ENCODE measurements around the gene EYS. TPM values are rescaled to one million over a fixed set of nuclear protein-coding genes. Genes with fewer than 3 reads are reported as not detected.
"Not testable (repeated sequence)": the region's sequence is repeated elsewhere in the genome, so short reads cannot be mapped to it uniquely, and the experiment has no call there.

The EYS gene
- total RNA-seq, 6 experiments from 2014 or later: 0.18 TPM; not detected in 5

GRCh38 chr6:64479134-64479533 lies 1227.9 kb downstream of the EYS start:
- H3K4me1 Mint-ChIP-seq (ENCODE audit: low read depth): no peaks in the 10 kb centered on the region
- peaks cover 23% of the 10 kb centered on the region for H3K9me3 Mint-ChIP-seq
- no peak overlapping the region for H3K4me3 Mint-ChIP-seq
- H3K27ac Mint-ChIP-seq: no peak overlapping the region
- no peak for TF ChIP-seq CTCF (IDR thresholded peaks at IDR 0.05)
- no peak for DNase-seq
- no peaks in the 10 kb centered on the region for H3K27me3 Mint-ChIP-seq (ENCODE audit: insufficient read depth)
- H3K36me3 Mint-ChIP-seq (ENCODE audit: low read depth): no peaks in the 10 kb centered on the region

- no peaks in the 10 kb centered on the region for H3K4me1 Mint-ChIP-seq (ENCODE audit: low read depth)
- H3K27me3 Mint-ChIP-seq (ENCODE audit: insufficient read depth): no peaks in the 10 kb centered on the region
- peaks cover 10% of the 10 kb centered on the region for H3K9me3 Mint-ChIP-seq
- H3K36me3 Mint-ChIP-seq (ENCODE audit: low read depth): no peaks in the 10 kb centered on the region
- no peak overlapping the region for H3K4me3 Mint-ChIP-seq
- no peak for TF ChIP-seq CTCF (IDR thresholded peaks at IDR 0.05)
- no peak overlapping the region for H3K27ac Mint-ChIP-seq
- no peak for DNase-seq
Measured at GRCh38 chr6:64477391-64477790, 1229.6 kb downstream of the EYS start.

- peaks cover 9% of the 10 kb centered on the region; the same call in 1 of the 2 replicates for H3K9me3 Mint-ChIP-seq
- H3K27ac Mint-ChIP-seq: no peak overlapping the region
- DNase-seq: no peak
- H3K27me3 Mint-ChIP-seq (ENCODE audit: insufficient read depth): no peaks in the 10 kb centered on the region
- no peak overlapping the region for H3K4me3 Mint-ChIP-seq
- no peak for TF ChIP-seq CTCF (IDR thresholded peaks at IDR 0.05)
- no peaks in the 10 kb centered on the region for H3K36me3 Mint-ChIP-seq (ENCODE audit: low read depth)
- H3K4me1 Mint-ChIP-seq (ENCODE audit: low read depth): no peaks in the 10 kb centered on the region
Measured at GRCh38 chr6:64476935-64477334, 1230.1 kb downstream of the EYS start.

- peaks cover 15% of the 10 kb centered on the region for H3K9me3 Mint-ChIP-seq
- H3K4me3 Mint-ChIP-seq; H3K36me3 Mint-ChIP-seq (ENCODE audit: low read depth); H3K4me1 Mint-ChIP-seq (ENCODE audit: low read depth); H3K27me3 Mint-ChIP-seq (ENCODE audit: insufficient read depth); DNase-seq; H3K27ac Mint-ChIP-seq: not testable (repeated sequence)
- peak; percentile 15; the same call in 1 of the 2 replicates for TF ChIP-seq CTCF (IDR thresholded peaks at IDR 0.05)
Measured at GRCh38 chr6:64469405-64469804, 1237.6 kb downstream of the EYS start.

- no peak overlapping the region for H3K4me3 Mint-ChIP-seq
- no peak for TF ChIP-seq CTCF (IDR thresholded peaks at IDR 0.05)
- no peak for DNase-seq
- peaks cover 23% of the 10 kb centered on the region for H3K9me3 Mint-ChIP-seq
- H3K27ac Mint-ChIP-seq: no peak overlapping the region
- H3K36me3 Mint-ChIP-seq (ENCODE audit: low read depth): 0 out of 2 replicates have a peak, but pooled peaks cover 5% of the 10 kb centered on the region
- no peaks in the 10 kb centered on the region for H3K27me3 Mint-ChIP-seq (ENCODE audit: insufficient read depth)
- H3K4me1 Mint-ChIP-seq (ENCODE audit: low read depth): no peaks in the 10 kb centered on the region
Measured at GRCh38 chr6:64467656-64468055, 1239.4 kb downstream of the EYS start.

GRCh38 chr6:64459411-64459944 lies 1247.5 kb downstream of the EYS start:
- no peaks in the 10 kb centered on the region for H3K4me1 Mint-ChIP-seq (ENCODE audit: low read depth)
- no peak for TF ChIP-seq CTCF (IDR thresholded peaks at IDR 0.05)

GRCh38 chr6:64448101-64448500 lies 1258.9 kb downstream of the EYS start:
- not testable (repeated sequence) for H3K27ac Mint-ChIP-seq; H3K27me3 Mint-ChIP-seq (ENCODE audit: insufficient read depth); H3K4me1 Mint-ChIP-seq (ENCODE audit: low read depth); DNase-seq; H3K4me3 Mint-ChIP-seq; H3K36me3 Mint-ChIP-seq (ENCODE audit: low read depth)
- peaks cover 33% of the 10 kb centered on the region for H3K9me3 Mint-ChIP-seq

More at GRCh38 chr6:64459411-64459944, 1247.5 kb downstream of the EYS start:
- no peak for DNase-seq
- Mint-ChIP-seq H3K27me3 (ENCODE audit: insufficient read depth) (no peaks in the 10 kb centered on the region; the same call in 1 of the 2 replicates), H3K9me3 (peaks cover 21% of the 10 kb centered on the region), H3K4me3 (no peak overlapping the region), H3K27ac (no peak overlapping the region), H3K36me3 (ENCODE audit: low read depth) (no peaks in the 10 kb centered on the region)

Measured in HFFc6 (cell line).